LHCN-M2 (cell line): Measurements from ENCODE around the gene TMEM141. TPM values are rescaled to one million over a fixed set of nuclear protein-coding genes. Genes with fewer than 3 reads are reported as not detected.
"Not testable (repeated sequence)": the region's sequence is repeated elsewhere in the genome, so short reads cannot be mapped to it uniquely, and the experiment has no call there.

Source experiments
- DNase-seq: peaks from one replicate; pipeline ENCODE4 v3.0.0-alpha.2; 2012; ENCODE audit warnings: low read depth
- total RNA-seq: library from RNA; depleted of rRNA; stranded (reverse); fragments of >200 nt; gene quantifications from 2 replicates; pipeline ENCODE4 v1.2.3, GENCODE V29; 2014; rRNA removed

TMEM141 gene
- total RNA-seq, 1 experiment from 2014 or later: 76.3 TPM

DNA sequence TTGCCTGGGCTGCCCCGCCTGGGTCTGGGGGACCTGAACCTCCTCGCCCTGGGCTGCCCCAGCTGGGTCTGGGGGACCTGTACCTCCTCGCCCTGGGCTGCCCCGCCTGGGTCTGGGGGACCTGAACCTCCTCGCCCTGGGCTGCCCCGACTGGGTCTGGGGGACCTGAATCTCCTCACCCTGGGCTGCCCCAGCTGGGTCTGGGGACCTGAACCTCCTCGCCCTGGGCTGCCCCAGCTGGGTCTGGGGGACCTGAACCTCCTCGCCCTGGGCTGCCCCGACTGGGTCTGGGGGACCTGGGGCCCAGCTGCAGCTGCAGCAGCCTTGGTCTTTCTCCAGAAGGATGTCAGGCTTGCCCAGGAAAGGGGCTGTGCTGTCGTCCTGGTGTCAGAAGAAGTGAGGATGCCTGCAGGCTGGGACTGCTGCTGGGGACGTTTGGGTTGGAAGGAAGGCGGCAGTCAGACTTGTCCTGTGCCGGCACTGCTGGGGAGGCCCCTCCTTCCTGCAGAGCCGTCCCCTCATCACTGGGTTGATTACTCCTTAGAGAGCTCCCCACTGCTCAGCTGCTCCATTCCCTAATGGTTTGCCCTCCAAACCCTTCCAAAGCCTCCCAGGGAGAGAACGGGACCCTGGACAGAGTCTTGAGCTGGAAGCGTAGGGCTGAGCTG lies 42.4 kb downstream of the TMEM141 start:
- not testable (repeated sequence) for DNase-seq

DNA sequence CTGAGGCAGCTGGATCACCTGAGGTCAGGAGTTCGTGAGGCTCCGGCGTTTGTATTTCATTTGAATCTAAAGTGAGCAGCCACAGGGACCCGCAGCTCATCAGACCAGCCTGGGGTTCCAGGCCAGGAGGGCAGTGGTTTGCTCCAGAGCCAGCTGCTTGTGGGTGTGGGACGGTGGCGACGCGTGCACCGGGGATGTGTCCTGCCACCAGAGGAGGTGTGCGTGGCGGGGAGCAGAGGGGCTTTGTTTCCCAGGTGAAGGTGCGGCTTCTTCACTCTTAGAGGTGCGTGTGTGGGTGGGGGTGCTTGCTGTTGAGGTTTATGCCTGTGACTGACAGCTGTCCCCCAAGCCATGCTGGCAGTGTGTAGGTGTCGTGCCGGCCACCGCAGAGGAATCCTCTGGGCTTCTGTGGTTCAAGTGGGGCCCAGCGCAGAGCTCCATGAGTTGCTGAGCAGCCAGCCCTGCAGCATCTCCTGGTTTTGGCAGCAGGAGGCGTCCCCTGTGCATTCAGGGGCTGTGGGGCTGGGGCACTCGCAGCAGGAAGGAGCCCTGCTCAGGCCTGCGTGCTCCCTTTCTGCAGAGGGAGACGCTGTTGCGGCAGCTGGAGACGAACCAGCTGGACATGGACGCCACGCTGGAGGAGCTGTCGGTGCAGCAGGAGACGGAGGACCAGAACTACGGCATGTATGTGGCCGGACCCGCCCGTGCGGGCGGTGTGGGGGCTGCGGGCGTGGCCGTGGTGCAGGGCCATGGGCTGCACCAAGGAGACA lies 44.2 kb downstream of the TMEM141 start:
- no peak for DNase-seq

DNA sequence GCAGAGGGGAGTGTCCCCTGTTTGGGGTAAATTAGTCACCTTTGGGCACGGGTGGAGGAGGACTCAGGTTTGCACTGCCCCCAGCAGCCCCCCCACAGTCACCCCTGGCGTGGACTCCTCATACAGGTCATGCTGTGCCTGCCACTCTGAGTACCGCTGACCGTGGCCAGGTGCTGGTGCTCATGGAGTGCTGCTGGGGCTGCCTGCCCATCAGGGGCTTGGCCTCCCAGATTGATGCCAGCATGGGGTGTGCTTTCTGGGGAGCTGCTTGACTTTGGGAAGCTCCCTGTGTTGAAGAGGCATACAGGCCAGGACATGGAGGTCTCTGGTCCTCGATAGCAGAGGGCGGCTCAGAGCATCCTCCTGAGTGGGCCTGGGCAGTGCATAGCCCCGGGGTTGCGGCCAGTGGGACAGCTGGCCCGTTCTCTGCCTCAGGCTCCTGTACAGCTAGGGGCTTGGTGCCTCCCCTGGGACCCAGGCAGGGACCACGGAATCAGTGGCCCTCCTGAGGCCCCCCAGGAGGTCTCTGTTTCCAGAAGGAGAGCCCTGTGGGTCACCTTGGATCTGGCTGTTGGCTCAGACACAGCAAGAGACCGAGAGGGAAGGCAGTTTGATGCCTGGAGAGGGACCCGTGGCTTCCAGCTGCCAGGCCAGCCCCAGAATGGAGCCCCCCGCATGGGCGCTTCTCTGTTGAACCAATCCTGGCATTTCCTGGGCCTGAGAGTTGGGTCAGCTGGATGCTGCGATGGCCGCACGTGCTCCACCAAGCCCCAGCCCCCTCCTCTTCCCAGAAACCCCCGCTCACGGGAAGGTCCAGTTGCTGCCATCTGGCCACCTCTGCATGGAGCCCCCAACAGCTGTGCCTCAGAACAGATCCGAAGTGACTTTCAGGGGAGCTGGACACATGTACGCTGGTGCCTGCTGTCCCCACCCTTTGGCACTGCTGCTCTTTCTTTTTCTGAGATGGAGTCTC lies 45.1 kb downstream of the TMEM141 start:
- DNase-seq: no peak

DNA sequence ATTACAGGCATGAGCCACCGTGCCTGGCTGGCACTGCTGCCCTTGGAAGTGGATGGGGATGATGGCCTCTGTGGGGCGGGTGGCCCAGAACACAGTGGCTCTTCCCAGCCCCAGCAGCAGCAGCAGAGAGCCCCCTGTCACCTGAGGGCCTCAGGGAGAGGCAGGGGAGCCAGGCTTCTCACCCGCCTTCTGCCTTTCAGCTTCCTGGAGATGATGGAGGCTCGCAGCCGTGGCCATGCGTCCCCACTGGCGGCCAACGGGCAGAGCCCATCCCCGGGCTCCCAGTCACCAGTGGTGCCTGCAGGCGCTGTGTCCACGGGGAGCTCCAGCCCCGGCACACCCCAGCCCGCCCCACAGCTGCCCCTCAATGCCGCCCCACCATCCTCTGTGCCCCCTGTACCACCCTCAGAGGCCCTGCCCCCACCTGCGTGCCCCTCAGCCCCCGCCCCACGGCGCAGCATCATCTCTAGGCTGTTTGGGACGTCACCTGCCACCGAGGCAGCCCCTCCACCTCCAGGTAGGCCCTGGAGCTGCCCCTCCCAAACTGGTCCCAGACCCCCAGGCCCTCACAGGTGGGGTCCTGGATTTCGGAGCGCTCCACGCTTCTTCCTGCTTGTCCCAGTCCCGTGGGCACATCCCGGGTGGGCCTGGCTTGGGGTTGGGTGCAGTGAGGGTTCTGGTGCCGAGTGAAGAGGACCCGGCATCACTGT lies 46.2 kb downstream of the TMEM141 start:
- no peak for DNase-seq

DNA sequence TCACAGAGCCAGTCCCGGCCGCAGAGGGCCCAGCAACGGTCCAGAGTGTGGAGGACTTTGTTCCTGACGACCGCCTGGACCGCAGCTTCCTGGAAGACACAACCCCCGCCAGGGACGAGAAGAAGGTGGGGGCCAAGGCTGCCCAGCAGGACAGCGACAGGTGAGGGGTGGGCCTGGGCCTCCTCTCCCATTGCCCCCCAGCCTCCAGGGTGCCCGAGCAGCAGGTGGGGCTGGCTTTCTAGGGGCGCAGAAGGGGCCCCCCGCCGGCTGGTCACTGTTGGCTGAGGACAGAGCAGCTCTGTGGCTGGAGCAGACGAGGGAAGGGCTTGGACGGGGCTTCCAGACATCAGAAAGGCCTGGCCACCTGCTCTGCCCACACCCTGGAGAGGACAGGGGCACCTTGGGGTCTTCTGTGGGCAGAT lies 46.7 kb downstream of the TMEM141 start:
- DNase-seq: not testable (repeated sequence)

DNA sequence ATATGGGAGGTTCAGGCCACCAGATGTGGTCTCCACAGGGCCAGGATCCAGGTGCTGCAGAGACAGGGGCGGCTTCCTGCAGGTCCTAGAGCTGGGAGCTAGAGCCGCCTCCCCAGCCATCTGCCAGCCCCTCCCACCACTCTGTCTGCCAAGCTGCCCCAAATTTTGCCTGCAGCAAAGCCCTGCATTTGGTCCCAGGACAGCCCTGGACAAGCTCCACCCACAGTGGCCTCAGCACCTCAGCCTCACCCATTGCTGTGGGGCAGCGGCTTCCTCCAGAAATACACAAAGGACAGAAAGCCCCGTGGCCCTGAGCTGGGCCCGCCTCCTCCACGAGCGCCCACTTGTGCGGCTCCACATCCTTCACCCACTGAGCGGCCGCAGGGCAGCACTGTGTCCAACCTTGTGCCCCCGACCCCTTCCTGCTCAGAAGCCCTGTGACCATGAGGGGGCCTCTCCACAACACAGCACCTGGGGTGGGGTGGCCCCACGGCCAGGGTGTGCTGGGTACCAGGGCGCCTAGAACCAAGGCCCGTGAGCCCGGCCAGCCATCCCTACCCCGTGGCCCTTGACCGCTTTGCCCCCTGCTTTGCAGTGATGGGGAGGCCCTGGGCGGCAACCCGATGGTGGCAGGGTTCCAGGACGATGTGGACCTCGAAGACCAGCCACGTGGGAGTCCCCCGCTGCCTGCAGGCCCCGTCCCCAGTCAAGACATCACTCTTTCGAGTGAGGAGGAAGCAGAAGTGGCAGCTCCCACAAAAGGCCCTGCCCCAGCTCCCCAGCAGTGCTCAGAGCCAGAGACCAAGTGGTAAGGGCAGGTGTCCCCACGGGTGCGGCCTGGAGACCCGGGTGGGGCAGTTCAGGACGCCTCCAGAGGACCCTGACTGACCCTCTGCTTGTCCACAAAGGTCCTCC lies 47.4 kb downstream of the TMEM141 start:
- DNase-seq: no peak

DNA sequence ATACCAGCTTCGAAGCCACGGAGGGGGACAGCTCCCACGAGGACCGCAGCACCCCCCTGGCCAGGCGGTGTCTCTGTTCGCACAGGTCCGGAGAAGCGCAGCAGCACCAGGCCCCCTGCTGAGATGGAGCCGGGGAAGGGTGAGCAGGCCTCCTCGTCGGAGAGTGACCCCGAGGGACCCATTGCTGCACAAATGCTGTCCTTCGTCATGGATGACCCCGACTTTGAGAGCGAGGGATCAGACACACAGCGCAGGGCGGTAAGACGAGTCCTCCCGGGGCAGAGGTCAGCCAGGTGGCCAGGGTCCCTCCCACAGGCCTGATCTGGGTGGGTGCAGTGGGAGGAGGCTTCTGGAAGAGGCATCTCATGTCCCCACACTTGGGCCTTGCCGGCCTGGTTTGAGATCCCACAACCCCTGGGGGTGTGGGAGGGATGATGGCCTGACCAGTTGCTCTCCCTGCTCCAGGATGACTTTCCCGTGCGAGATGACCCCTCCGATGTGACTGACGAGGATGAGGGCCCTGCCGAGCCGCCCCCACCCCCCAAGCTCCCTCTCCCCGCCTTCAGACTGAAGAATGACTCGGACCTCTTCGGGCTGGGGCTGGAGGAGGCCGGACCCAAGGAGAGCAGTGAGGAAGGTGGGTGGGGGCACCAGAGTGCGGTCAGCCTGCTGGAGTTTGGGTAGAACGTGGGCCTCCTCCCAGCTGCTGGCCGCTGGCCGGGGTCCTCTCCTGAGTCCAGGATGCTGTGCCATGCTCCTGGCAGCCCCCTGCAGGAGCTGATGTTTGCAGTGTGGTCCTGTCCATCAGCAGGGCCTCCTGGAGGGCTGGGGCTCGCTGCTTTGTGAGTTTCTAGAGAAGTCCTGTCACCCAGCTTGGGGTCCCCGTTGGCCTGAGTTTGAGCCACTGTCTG lies 48.3 kb downstream of the TMEM141 start:
- no peak for DNase-seq

DNA sequence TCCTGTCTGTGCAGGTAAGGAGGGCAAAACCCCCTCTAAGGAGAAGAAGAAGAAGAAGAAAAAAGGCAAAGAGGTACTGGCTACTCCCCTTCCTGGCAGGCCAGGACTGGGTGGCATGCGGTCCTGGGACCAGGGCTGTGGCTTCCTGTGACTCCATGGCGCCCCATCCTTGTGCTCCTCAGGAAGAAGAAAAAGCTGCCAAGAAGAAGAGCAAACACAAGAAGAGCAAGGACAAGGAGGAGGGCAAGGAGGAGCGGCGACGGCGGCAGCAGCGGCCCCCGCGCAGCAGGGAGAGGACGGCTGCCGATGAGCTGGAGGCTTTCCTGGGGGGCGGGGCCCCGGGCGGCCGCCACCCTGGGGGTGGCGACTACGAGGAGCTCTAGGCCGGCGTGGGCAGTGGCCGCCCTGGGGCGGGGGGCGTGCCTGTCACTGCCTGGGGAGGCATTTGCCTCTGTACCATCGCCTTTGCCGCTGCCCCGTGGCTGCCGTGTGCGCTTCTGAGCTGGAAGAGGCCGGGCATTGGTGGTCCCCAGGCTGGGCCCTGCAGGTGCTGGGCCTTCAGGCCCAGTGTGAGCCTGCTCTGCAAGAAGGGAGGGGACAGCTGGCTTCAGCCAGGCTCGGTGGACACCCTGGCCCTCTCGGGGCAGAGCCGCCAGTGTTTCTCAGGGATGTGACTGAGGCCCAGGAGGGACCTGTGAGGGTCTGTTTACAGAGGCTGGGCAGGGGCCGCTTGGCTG lies 49.2 kb downstream of the TMEM141 start:
- DNase-seq: no peak

DNA sequence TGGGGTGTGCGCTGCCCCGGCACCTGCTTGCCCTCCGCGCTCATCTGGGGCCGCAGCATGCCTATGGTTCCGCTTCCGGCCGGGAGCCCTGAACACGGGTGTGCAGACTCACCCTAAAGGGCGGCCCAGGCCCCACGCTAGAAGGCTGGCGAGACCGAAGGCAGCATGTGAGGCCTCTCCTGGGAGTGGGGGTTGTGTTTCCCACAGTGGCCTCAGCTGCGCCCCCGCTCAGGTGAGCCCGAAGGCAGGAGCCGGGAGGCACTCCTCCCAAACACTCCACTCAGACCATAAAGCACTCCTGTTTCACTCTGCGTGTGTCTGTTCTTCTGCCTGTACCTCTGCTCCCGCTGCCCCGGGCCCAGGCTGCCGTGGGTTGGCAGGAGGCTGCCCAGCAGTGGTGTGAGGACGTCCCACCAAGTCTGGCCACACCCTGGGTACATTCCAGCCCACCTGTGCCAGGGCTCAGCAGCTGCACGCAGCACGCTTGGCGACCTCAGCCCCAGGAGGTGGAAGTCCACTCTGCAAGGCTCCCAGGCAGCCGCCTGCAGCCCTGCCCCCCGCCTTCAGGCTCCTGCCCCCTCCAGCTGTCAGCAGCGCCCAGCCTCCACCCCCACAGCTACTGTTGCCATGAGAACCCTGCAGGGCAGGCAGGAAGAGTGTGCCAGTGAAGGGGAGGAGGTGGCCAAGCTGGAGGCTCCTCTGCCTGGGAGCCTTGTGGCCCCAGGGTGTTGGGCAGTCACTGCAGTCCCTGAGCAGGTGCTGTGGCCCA lies 49.9 kb downstream of the TMEM141 start:
- peak; percentile 87 for DNase-seq

DNA sequence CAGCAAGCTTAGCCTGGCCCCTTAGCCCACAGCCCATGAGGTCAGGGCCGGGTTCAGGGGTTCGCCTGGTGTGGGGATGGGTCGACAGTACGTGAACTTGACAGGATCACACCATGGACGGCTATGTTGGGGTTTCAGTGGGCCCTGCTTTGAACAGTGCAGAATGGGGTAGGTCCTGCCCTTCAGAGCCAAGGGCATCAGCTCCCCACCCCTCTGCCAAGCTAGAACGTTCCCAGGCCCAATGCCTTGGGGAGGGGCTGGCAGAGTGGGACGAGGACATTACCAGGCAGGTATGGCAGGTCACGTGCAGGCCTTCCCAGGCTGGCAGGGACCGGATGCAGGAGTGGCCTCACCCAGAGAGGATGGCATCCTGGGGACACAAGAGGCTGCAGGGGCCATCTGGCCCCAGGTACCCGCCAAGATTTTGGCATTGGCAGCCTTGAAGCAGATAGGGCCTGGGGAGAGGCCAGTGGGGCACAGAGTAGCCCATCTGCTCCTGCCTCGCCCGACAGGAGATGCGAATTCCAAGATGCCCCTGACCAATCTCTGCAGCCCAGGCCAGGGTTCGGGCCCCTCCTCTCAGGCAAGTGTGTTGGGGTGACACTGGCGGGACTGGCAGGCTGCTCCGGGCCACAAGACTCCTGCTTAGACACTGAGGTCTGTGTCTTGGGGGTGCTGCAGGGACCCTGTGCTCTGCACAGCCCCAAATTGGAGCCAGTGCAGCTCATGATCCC lies 50.7 kb downstream of the TMEM141 start:
- DNase-seq: not testable (repeated sequence)

DNA sequence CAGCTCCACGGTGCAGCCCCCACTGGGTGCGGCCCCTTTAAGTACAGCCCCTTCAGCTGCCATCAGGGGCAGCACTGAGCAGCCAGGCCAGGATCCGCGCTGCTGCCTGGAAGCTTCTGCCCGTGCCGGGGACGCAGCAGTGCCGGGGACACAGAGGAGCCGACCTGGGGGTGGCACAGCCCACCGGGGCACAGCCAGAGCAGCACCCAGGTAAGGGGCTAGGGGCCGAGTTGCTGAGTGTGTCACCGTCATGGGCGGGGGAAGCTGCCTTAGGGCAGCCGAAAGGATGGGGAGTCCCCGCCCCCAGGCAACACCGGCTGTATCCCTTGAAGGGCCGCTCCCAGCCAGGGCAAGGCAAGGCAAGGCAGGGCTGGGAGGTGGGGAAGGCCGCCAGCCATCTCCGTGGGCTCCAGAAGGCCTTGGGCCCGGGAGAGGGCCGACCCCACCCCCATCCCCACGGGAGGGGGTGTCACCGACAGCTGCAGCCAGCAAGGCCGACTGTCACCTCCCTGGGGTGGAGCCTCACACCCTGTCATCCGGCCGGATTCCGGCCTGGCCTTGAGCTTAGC lies 51.3 kb downstream of the TMEM141 start, which contains the start of gene AJM1:
AJM1 (plus strand) TSS at position 99 of the 569 bp plus-strand sequence. CDS start 1,937 bp downstream, outside the sequence.
- peak; percentile 72 for DNase-seq

Other genes with a start within 250 kb of the TMEM141 start
- gene NOTCH1, start 245.3 kb upstream of the TMEM141 start, total RNA-seq: 9.1 and 10.8 TPM in 2 replicates
- 7.6 and 8.9 TPM in 2 replicates for gene EGFL7, start 128.4 kb upstream of the TMEM141 start, total RNA-seq
- 36.2 and 40.2 TPM in 2 replicates for gene AGPAT2, start 103.9 kb upstream of the TMEM141 start, total RNA-seq
- gene DIPK1B, start 78.8 kb upstream of the TMEM141 start, total RNA-seq: 0.77 TPM in 1 of 2 replicates, not detected in the other
- not detected in 2 replicates for gene LCN10, start 48.4 kb upstream of the TMEM141 start, total RNA-seq
- not detected in 2 replicates for gene LCN6, start 42.8 kb upstream of the TMEM141 start, total RNA-seq
- gene LCN8, start 33.1 kb upstream of the TMEM141 start, total RNA-seq: not detected in 2 replicates
- not detected in 2 replicates for gene LCN15, start 26.8 kb upstream of the TMEM141 start, total RNA-seq
- 1.4 TPM in 1 of 2 replicates, not detected in the other for gene CCDC183, start 5.0 kb downstream of the TMEM141 start, total RNA-seq
- 83.4 and 91.3 TPM in 2 replicates for gene RABL6, start 16.6 kb downstream of the TMEM141 start, total RNA-seq
- gene AJM1, start 51.1 kb downstream of the TMEM141 start, total RNA-seq: 3.1 and 3.6 TPM in 2 replicates
- gene PHPT1, start 58.1 kb downstream of the TMEM141 start, total RNA-seq: 109 and 122 TPM in 2 replicates
- gene MAMDC4, start 61.0 kb downstream of the TMEM141 start, total RNA-seq: 3.8 and 7.2 TPM in 2 replicates
- 335 and 349 TPM in 2 replicates for gene EDF1, start 75.0 kb downstream of the TMEM141 start, total RNA-seq
- 11.7 and 12.6 TPM in 2 replicates for gene TRAF2, start 95.2 kb downstream of the TMEM141 start, total RNA-seq
- gene FBXW5, start 153.4 kb downstream of the TMEM141 start, total RNA-seq: 205 and 264 TPM in 2 replicates
- gene C8G, start 153.9 kb downstream of the TMEM141 start, total RNA-seq: not detected in 2 replicates
- gene LCN12, start 160.9 kb downstream of the TMEM141 start, total RNA-seq: not detected in 2 replicates
- gene PTGDS, start 186.2 kb downstream of the TMEM141 start, total RNA-seq: 2.0 TPM in 1 of 2 replicates, not detected in the other
- 0.11 TPM in 1 of 2 replicates, not detected in the other for gene LCNL1, start 191.6 kb downstream of the TMEM141 start, total RNA-seq
- 53.2 and 67.3 TPM in 2 replicates for gene PAXX, start 201.1 kb downstream of the TMEM141 start, total RNA-seq
- 0.52 TPM in 1 of 2 replicates, not detected in the other for gene CLIC3, start 205.2 kb downstream of the TMEM141 start, total RNA-seq
- gene ABCA2, start 236.9 kb downstream of the TMEM141 start, total RNA-seq: 13.2 and 15.5 TPM in 2 replicates
- gene FUT7, start 240.7 kb downstream of the TMEM141 start, total RNA-seq: not detected in 2 replicates